Colonic mucosa (tissue), 4 donors: ENCODE data around the gene CHD5. TPM values are rescaled to one million over a fixed set of nuclear protein-coding genes. Genes with fewer than 3 reads are reported as not detected.

Experiments
- DNase-seq: peaks from one replicate; pipeline ENCODE4 v3.0.0-alpha.2; 2020
- H3K27ac ChIP-seq: fragments of 200-600 bp; one replicate; pipeline ENCODE4 v1.8.0; 2021
- H3K27me3 ChIP-seq: fragments of 200-600 bp; one replicate; pipeline ENCODE4 v1.8.0; 2021
- H3K36me3 ChIP-seq: fragments of 200-600 bp; one replicate; pipeline ENCODE4 v1.8.0; 2021
- H3K4me1 ChIP-seq: fragments of 200-600 bp; one replicate; pipeline ENCODE4 v1.8.0; 2021; ENCODE audit warnings: mild to moderate bottlenecking
- H3K4me3 ChIP-seq: fragments of 200-600 bp; one replicate; pipeline ENCODE4 v1.8.0; 2021
- H3K9ac ChIP-seq, 2 donors: one replicate each; pipeline ENCODE4 v1.7.0; 2013; ENCODE audit warnings: control low read depth in 2 of 2, low read depth in 2 of 2, low read length in 2 of 2
- H3K9me3 ChIP-seq: fragments of 200-600 bp; one replicate; pipeline ENCODE4 v1.8.0; 2021
- intact Hi-C: fragments of 100-400 bp; cut with DNase I; formaldehyde crosslinking; loops from one replicate; pipeline ENCODE4 v1.14.1; 2022
- total RNA-seq, 2 donors: library from RNA; stranded (reverse); fragmentation: NEBNext Ultra II Directional in 1 of 2; extraction: Animal tissue kit (Norgen Biotek cat#: 25700) in 1 of 2; gene quantifications; one replicate each; pipeline ENCODE4 v1.2.1, GENCODE V29; 2021
- TF ChIP-seq, protein P1 (sequence below): fragments of 200-600 bp; IDR thresholded peaks from one replicate; pipeline ENCODE4 v1.8.0; 2022; ENCODE audit warnings: antibody characterized with exemption, mild to moderate bottlenecking
- donor health status: healthy.
- donor health status: DM: no; HTN: no; CAD: no.
- donor health status: DM: no; HTN: no; CAD: no.

Gene CHD5
- total RNA-seq, 2 donors from 2014 or later, result 0.35 to 0.69 TPM

GRCh38 chr1:6108476-6108875 lies 71.6 kb downstream of the CHD5 start:
- Histone ChIP-seq H3K27me3 (no peaks in the 10 kb centered on the region), H3K4me3 (no peak overlapping the region), H3K9ac (no peak overlapping the region), H3K36me3 (no peaks in the 10 kb centered on the region), H3K27ac (no peak overlapping the region), H3K9me3 (no peaks in the 10 kb centered on the region), H3K4me1 (no peaks in the 10 kb centered on the region)
- intact Hi-C loops, result loop anchor here (2.0 kb wide), 1 partner anchor 136 kb away; the partner anchor contains the start of gene HES3
- no peak for DNase-seq
- TF ChIP-seq, protein P1, sequence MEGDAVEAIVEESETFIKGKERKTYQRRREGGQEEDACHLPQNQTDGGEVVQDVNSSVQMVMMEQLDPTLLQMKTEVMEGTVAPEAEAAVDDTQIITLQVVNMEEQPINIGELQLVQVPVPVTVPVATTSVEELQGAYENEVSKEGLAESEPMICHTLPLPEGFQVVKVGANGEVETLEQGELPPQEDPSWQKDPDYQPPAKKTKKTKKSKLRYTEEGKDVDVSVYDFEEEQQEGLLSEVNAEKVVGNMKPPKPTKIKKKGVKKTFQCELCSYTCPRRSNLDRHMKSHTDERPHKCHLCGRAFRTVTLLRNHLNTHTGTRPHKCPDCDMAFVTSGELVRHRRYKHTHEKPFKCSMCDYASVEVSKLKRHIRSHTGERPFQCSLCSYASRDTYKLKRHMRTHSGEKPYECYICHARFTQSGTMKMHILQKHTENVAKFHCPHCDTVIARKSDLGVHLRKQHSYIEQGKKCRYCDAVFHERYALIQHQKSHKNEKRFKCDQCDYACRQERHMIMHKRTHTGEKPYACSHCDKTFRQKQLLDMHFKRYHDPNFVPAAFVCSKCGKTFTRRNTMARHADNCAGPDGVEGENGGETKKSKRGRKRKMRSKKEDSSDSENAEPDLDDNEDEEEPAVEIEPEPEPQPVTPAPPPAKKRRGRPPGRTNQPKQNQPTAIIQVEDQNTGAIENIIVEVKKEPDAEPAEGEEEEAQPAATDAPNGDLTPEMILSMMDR, result no peak

- Histone ChIP-seq H3K27ac (no peak overlapping the region), H3K27me3 (no peaks in the 10 kb centered on the region), H3K4me1 (no peaks in the 10 kb centered on the region), H3K4me3 (no peak overlapping the region), H3K9ac (no peak overlapping the region), H3K36me3 (no peaks in the 10 kb centered on the region), H3K9me3 (no peaks in the 10 kb centered on the region)
- TF ChIP-seq, protein P1, result no peak
- DNase-seq, result no peak
- intact Hi-C loops, result loop anchor here (2.0 kb wide), 1 partner anchor 137 kb away; the partner anchor contains the start of gene HES3
Measured at GRCh38 chr1:6107409-6108356, 72.4 kb downstream of the CHD5 start.

DNA sequence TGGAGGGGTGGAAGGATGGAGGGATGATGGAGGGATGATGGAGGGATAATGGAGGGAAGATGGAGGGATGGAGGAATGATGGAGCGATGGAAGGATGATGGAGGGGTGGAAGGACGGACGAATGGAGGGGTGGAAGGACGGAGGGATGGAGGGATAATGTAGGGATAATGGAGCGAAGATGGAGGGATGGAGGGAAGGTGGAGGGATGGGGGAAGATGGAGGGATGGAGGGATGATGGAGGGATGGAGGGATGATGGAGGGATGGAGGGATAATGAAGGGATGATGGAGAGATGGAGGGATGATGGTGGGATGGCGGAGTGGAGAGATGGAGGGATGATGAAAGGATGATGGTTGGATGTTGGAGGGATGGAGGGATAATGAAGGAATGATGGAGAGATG lies 73.1 kb downstream of the CHD5 start:
- no peak overlapping the region for H3K9ac ChIP-seq
- no peak overlapping the region for H3K4me3 ChIP-seq
- no peaks in the 10 kb centered on the region for H3K9me3 ChIP-seq
- H3K4me1 ChIP-seq, result no peaks in the 10 kb centered on the region
- TF ChIP-seq, protein P1, result no peak
- DNase-seq, result no peak
- H3K27me3 ChIP-seq, result no peaks in the 10 kb centered on the region
- H3K27ac ChIP-seq, result no peak overlapping the region
- intact Hi-C loops, result no loop called here
- no peaks in the 10 kb centered on the region for H3K36me3 ChIP-seq

DNA sequence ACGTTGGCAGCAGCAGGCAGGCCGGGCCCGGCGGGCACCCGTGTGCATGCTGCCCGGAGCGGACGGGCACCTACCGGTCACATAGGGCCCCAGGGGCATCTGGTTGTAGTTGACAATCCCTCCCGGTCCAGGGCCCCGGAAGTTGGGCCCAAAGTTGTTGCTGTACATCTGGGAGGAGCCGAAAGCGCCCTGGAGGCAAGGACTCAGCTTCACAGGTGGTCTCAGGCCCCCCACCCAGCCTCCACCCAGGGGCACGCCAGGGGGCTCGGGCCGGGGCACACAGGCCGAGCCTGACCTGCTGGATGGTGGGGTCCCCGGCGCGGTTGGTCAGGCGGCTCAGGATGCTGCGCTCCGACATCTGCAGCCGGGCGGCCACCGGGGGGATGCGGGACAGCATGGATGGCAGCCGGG lies 73.8 kb downstream of the CHD5 start:
- no peak overlapping the region for H3K4me3 ChIP-seq
- H3K9me3 ChIP-seq, result no peaks in the 10 kb centered on the region
- H3K27me3 ChIP-seq, result no peaks in the 10 kb centered on the region
- intact Hi-C loops, result no loop called here
- TF ChIP-seq, protein P1, result no peak
- no peak overlapping the region for H3K27ac ChIP-seq
- H3K36me3 ChIP-seq, result no peaks in the 10 kb centered on the region
- H3K9ac ChIP-seq, result no peak overlapping the region
- no peaks in the 10 kb centered on the region for H3K4me1 ChIP-seq
- no peak for DNase-seq

DNA sequence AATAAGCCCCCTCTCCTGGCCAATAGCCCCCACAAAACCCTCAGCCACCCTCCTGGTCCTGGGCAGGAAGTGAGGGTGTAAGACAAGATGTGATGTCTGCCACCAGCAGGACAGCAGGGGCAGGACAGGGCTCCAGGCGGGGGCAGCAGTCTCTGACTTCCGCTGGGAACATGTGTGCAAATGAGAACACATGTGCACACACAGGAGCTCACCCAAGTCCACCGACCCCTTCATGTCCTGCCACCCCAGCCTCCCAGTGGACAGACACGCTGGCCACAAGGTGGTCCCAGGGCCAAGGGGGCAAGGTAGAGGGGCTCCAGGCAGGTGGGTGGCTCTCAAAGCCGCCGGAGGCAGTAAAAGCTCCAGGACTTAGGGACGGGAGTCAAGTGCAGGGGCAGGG lies 74.4 kb downstream of the CHD5 start:
- TF ChIP-seq, protein P1, result no peak
- no peaks in the 10 kb centered on the region for H3K27me3 ChIP-seq
- intact Hi-C loops, result no loop called here
- no peak overlapping the region for H3K4me3 ChIP-seq
- H3K9me3 ChIP-seq, result no peaks in the 10 kb centered on the region
- H3K27ac ChIP-seq, result no peak overlapping the region
- no peaks in the 10 kb centered on the region for H3K36me3 ChIP-seq
- no peak for DNase-seq
- no peak overlapping the region for H3K9ac ChIP-seq
- H3K4me1 ChIP-seq, result no peaks in the 10 kb centered on the region
